Measurements from ENCODE around the gene KCNIP1.

- TF ChIP-seq CTCF (IDR thresholded peaks at IDR 0.05) = no peak
- TF ChIP-seq POLR2A (IDR thresholded peaks at IDR 0.05) = no peak
Measured at GRCh38 chr5:170532935-170533334, 29.1 kb downstream of the KCNIP1 start.
